Cardiac muscle cell (in vitro differentiated cells and primary cell): ENCODE results near the gene DCTN4. TPM values are rescaled to one million over a fixed set of nuclear protein-coding genes. Genes with fewer than 3 reads are reported as not detected.
"Not testable (repeated sequence)": the region's sequence is repeated elsewhere in the genome, so short reads cannot be mapped to it uniquely, and the experiment has no call there.

Experiments used
- DNase-seq, 2 donors: peaks; one replicate each; pipeline versions ENCODE4 v3.0.0 to v3.0.0-alpha.2; 2010 to 2017; ENCODE audit warnings: low read depth in 1 of 2, low spot score in 1 of 2
- H3K27ac ChIP-seq: fragments of 200-600 bp; sonication (generic); 2 replicates; pipeline ENCODE4 v1.5.1; 2016
- H3K27me3 ChIP-seq: fragments of 200-600 bp; sonication (generic); 2 replicates; pipeline ENCODE4 v1.6.0; 2016; ENCODE audit warnings: control low read depth
- H3K36me3 ChIP-seq: fragments of 200-600 bp; sonication (generic); 2 replicates; pipeline ENCODE4 v1.5.1; 2016; ENCODE audit warnings: control low read depth
- H3K4me1 ChIP-seq: fragments of 200-600 bp; sonication (generic); 2 replicates; pipeline ENCODE4 v1.8.1; 2017; ENCODE audit warnings: low read depth, mild to moderate bottlenecking, mixed run types
- H3K4me3 ChIP-seq: fragments of 200-600 bp; sonication (generic); 2 replicates; pipeline ENCODE4 v1.5.1; 2016; ENCODE audit warnings: mild to moderate bottlenecking
- H3K9me3 ChIP-seq: fragments of 200-600 bp; sonication (generic); 2 replicates; pipeline ENCODE4 v1.5.1; 2017; ENCODE audit warnings: low read depth, mild to moderate bottlenecking, control low read depth
- CTCF ChIP-seq: IDR thresholded peaks from 2 replicates; pipeline ENCODE4 v1.5.1; 2012; ENCODE audit warnings: low read depth, mild to moderate bottlenecking, low read length
- polyA plus RNA-seq: library from polyadenylated mRNA; unstranded; fragments of >200 nt; fragmentation: Nextera tagmentation; extraction: Ambion mirVana; gene quantifications from 2 replicates; pipeline ENCODE4 v1.2.1, GENCODE V29; 2016
- total RNA-seq: library from RNA; depleted of rRNA; stranded (reverse); fragments of >200 nt; gene quantifications from 2 replicates; pipeline ENCODE4 v1.2.3, GENCODE V29; 2016

The DCTN4 gene
- total RNA-seq (41.1 and 46.2 TPM in 2 replicates), polyA plus RNA-seq (26.7 and 32.2 TPM in 2 replicates)

DNA sequence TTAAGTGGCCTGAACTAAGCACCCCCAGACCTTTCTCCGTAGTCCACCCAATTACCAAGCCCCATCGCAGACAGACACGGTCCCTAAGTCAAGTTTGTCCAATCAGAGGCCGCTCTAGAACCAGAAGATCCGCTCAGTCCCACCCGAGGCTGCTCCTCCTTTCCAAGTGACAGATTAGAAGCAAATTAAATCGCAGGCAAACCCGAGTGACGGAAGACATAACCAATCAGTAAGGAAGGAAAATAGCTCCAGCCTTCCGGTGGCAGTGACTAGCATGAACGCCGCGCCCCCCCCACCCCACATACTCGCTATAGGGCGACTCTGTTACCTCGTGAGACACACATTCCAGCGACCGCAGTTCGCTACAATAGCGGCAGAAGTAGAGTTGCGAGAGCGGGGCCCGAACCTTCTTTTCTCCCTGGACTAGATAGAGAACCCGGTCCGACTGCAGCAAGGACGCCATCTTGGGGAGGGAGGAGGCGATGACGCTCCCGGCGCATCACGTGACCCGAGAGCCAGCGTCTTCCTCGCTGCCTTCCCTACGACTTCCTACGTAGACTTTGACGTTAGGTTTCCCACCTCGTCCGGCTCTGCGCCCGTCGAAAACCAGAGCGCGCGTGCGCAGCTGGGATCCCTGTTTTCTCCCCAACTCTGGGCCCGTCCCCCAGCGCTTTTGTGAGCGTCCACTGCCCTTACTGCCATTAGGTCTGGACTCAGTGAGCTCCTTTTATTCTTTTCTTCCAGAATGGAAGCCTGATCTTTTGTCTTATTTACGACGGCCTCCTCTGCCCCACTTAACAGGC is at the start of gene DCTN4:
Gene DCTN4, minus strand, starts transcription at position 487 of the 803 bp plus-strand sequence. Its CDS starts 24 bp downstream, at position 463.
- Histone ChIP-seq H3K9me3 (no peaks in the 10 kb centered on the region), H3K4me1 (peaks cover 12% of the 10 kb centered on the region), H3K4me3 (peak within 1 kb of the TSS; percentile 89), H3K27me3 (no peaks in the 10 kb centered on the region), H3K36me3 (peaks cover 13% of the 10 kb centered on the region), H3K27ac (peak within 1 kb of the TSS; percentile 100)
- TF ChIP-seq CTCF: no peak
- DNase-seq: peak; percentile 98 to 99

DNA sequence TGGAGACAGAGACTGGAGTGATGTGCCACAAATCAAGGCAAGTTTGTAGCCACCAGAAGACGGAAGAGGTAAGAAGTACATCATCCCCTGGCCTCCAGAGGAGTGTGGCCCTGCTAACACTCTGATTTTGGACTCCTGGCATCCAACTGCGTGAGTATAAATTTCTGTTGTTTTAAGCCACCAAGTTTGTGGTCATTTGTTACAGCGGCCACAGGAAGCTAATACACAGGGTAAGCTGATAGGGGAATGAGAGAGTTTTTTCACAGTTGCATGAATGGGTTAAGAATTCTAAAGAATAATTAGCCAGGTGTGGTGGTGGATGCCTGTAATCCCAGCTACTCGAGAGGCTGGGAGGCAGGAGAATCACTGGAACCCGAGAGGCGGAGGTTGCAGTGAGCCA is 45.6 kb upstream of the DCTN4 start:
- H3K4me1 ChIP-seq: no peaks in the 10 kb centered on the region
- no peak overlapping the region for H3K27ac ChIP-seq
- H3K4me3 ChIP-seq: no peak overlapping the region
- no peak for TF ChIP-seq CTCF
- no peaks in the 10 kb centered on the region for H3K9me3 ChIP-seq
- no peak for DNase-seq
- no peaks in the 10 kb centered on the region for H3K27me3 ChIP-seq
- no peaks in the 10 kb centered on the region for H3K36me3 ChIP-seq

DNA sequence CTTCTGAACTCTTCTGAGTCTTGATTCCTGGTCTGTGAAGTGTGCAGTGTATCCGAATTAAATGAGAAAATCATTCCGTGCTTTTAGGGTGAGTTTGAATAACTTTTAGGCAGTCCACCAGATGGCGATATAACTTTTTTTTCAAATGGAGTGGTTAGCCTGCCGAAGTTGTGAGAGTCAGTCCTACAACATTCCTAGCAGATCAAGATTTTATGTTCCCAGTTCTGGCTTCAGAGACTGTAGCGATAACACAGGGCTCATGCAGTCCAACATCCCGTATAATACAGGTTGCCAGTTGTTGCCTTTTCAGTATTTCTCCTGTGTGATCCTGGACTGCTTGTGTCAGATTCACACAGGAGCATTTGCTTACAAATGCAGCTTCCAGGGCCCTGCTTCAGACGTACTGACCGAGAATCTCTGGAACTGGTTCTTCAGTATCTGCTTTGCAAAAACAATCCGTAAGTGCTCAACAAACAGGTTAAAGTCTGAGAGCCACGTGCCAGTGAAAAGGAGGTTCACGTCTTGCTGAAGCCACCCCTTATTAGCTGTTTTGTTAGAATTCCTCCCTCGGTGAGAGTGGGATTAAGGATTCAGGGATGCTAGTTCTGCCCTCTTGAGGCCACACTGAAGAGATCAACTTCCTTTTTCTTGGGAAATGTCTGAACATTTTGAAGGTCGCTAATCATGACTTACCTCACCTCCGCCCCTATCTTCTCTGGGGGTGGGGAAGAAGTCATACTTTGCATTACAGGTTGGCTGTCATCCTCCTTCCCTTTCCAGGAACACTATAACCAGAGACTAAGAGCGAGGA is 42.5 kb upstream of the DCTN4 start:
- Histone ChIP-seq H3K4me1 (no peaks in the 10 kb centered on the region), H3K9me3 (no peaks in the 10 kb centered on the region), H3K4me3 (peak overlapping the region; percentile 30), H3K36me3 (no peaks in the 10 kb centered on the region), H3K27ac (peak overlapping the region; percentile 46), H3K27me3 (no peaks in the 10 kb centered on the region)
- peak; percentile 67 to 87 for DNase-seq
- TF ChIP-seq CTCF: peak; percentile 62

DNA sequence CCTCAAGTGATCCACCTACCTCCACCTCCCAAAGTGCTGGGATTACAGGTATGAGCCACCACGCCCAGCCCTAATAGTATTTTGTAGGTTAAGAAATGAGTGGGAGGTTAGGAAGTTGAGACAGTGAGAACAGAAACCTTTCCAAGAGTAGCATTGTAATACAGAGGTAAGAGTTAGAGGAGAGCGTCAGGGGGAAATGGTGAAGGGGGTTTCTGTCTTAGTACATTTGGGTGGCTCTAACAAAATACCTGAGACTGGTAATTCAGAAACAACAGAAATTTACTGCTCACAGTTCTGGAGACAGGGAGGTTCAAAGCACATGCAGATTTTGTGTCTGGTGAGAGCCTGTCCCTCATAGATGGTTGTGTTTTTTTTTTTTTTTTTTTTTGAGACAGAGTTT is 38.6 kb upstream of the DCTN4 start:
- DNase-seq: no peak
- H3K9me3 ChIP-seq: no peaks in the 10 kb centered on the region
- H3K27ac ChIP-seq: no peak overlapping the region
- no peak for TF ChIP-seq CTCF
- H3K4me1 ChIP-seq: no peaks in the 10 kb centered on the region
- H3K27me3 ChIP-seq: no peaks in the 10 kb centered on the region
- H3K4me3 ChIP-seq: no peak overlapping the region
- no peaks in the 10 kb centered on the region for H3K36me3 ChIP-seq

DNA sequence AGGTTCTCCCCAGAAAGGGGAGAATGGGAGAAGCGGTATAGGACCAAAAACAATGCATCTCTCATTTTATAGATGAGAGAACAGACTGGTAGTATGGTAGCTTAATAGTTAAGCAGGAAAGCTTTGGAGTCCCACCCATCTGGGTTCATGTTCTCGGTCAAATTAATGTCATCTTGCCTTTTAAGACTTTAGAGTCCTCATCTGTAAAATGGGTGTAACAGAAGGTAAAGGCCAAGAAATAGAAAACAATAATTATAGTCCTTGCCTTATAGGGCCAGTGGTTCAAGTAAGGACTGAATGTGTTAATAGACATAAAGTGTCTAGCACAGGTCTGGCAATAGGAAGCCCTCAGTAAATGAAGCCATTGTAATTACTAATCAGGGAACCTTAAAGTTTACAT is 36.1 kb upstream of the DCTN4 start:
- Histone ChIP-seq H3K4me3 (no peak overlapping the region), H3K9me3 (no peaks in the 10 kb centered on the region), H3K27ac (no peak overlapping the region), H3K27me3 (no peaks in the 10 kb centered on the region), H3K4me1 (no peaks in the 10 kb centered on the region), H3K36me3 (no peaks in the 10 kb centered on the region)
- no peak for DNase-seq
- no peak for TF ChIP-seq CTCF

- not testable (repeated sequence) for H3K4me1 ChIP-seq, H3K36me3 ChIP-seq, H3K27me3 ChIP-seq, DNase-seq, H3K27ac ChIP-seq, H3K9me3 ChIP-seq, H3K4me3 ChIP-seq
Observed at GRCh38 chr5:150793423-150793888, 34.6 kb upstream of the DCTN4 start.
